Measurements from ENCODE around the gene GPR180. TPM values are rescaled to one million over a fixed set of nuclear protein-coding genes. Genes with fewer than 3 reads are reported as not detected.
"Not testable (repeated sequence)": the region's sequence is repeated elsewhere in the genome, so short reads cannot be mapped to it uniquely, and the experiment has no call there.

GPR180 gene
- polyA plus RNA-seq, 12 donors = 3.8 to 9.8 (median 7.1) TPM; not detected in 1

GRCh38 chr13:94637677-94638076, 36.0 kb downstream of the GPR180 start:
- not testable (repeated sequence) for DNase-seq

GRCh38 chr13:94640721-94641120, 39.1 kb downstream of the GPR180 start:
- DNase-seq = no peak

GRCh38 chr13:94641409-94641941, 39.8 kb downstream of the GPR180 start:
- peak; percentile 51 for DNase-seq

- no peak for DNase-seq
Observed at GRCh38 chr13:94646904-94647303, 45.2 kb downstream of the GPR180 start.

- DNase-seq = no peak
Observed at GRCh38 chr13:94656176-94656575, 54.5 kb downstream of the GPR180 start.

- DNase-seq = no peak
Observed at GRCh38 chr13:94656766-94657165, 55.1 kb downstream of the GPR180 start.

GRCh38 chr13:94657167-94657566, 55.5 kb downstream of the GPR180 start:
- no peak for DNase-seq

GRCh38 chr13:94658926-94659597, 57.4 kb downstream of the GPR180 start:
- DNase-seq = no peak

GRCh38 chr13:94659598-94659946, 57.9 kb downstream of the GPR180 start:
- DNase-seq = no peak

GRCh38 chr13:94660695-94661326, 59.2 kb downstream of the GPR180 start:
- no peak for DNase-seq

- DNase-seq = no peak
Observed at GRCh38 chr13:94661406-94661805, 59.7 kb downstream of the GPR180 start.

- no peak for DNase-seq
Observed at GRCh38 chr13:94662274-94662945, 60.8 kb downstream of the GPR180 start.

GRCh38 chr13:94664889-94665288, 63.2 kb downstream of the GPR180 start:
- DNase-seq = no peak

GRCh38 chr13:94666065-94666464, 64.4 kb downstream of the GPR180 start:
- no peak for DNase-seq

GRCh38 chr13:94667190-94667589, 65.5 kb downstream of the GPR180 start:
- no peak for DNase-seq

GRCh38 chr13:94672400-94672799, 70.7 kb downstream of the GPR180 start:
- no peak for DNase-seq

- DNase-seq = no peak
Observed at GRCh38 chr13:94673851-94674250, 72.2 kb downstream of the GPR180 start.

- DNase-seq = no peak
Observed at GRCh38 chr13:94674609-94675348, 73.1 kb downstream of the GPR180 start.

GRCh38 chr13:94677799-94678198, 76.1 kb downstream of the GPR180 start:
- no peak for DNase-seq

GRCh38 chr13:94678845-94679244, 77.2 kb downstream of the GPR180 start:
- no peak for DNase-seq

- no peak for DNase-seq
Observed at GRCh38 chr13:94679614-94680013, 78.0 kb downstream of the GPR180 start.

GRCh38 chr13:94682229-94682628, 80.6 kb downstream of the GPR180 start:
- DNase-seq = no peak

All from muscle of arm (tissue), 12 donors.